ENCODE measurements around the gene SUGP1.

The SUGP1 gene

GRCh38 chr19:19334989-19335344, 14.7 kb upstream of the SUGP1 start:
- no peak for TF ChIP-seq CTCF (conservative IDR thresholded peaks at IDR 0.05; ENCODE audit: low read depth, low read length)
- H3K4me3 ChIP-seq (ENCODE audit: low read depth, low read length), result no peak overlapping the region
- no peak for DNase-seq (ENCODE audit: low read depth)

- DNase-seq (ENCODE audit: low read depth), result no peak
- no peak for TF ChIP-seq CTCF (conservative IDR thresholded peaks at IDR 0.05; ENCODE audit: low read depth, low read length)
- H3K4me3 ChIP-seq (ENCODE audit: low read depth, low read length), result no peak overlapping the region
Observed at GRCh38 chr19:19334063-19334988, 14.0 kb upstream of the SUGP1 start.

GRCh38 chr19:19329126-19329525, 8.8 kb upstream of the SUGP1 start:
- no peak for TF ChIP-seq CTCF (conservative IDR thresholded peaks at IDR 0.05; ENCODE audit: low read depth, low read length)
- DNase-seq (ENCODE audit: low read depth), result no peak
- no peak overlapping the region for H3K4me3 ChIP-seq (ENCODE audit: low read depth, low read length)

- H3K4me3 ChIP-seq (ENCODE audit: low read depth, low read length), result no peak overlapping the region
- no peak for DNase-seq (ENCODE audit: low read depth)
- no peak for TF ChIP-seq CTCF (conservative IDR thresholded peaks at IDR 0.05; ENCODE audit: low read depth, low read length)
Observed at GRCh38 chr19:19327672-19328071, 7.4 kb upstream of the SUGP1 start.

- H3K4me3 ChIP-seq (ENCODE audit: low read depth, low read length), result no peak overlapping the region
- no peak for TF ChIP-seq CTCF (conservative IDR thresholded peaks at IDR 0.05; ENCODE audit: low read depth, low read length)
- DNase-seq (ENCODE audit: low read depth), result no peak
Observed at GRCh38 chr19:19324059-19324770, 3.9 kb upstream of the SUGP1 start.

GRCh38 chr19:19321141-19321577, 850 bp upstream of the SUGP1 start:
- TF ChIP-seq CTCF (conservative IDR thresholded peaks at IDR 0.05; ENCODE audit: low read depth, low read length), result no peak
- DNase-seq (ENCODE audit: low read depth), result peak; percentile 27
- peak overlapping the region; percentile 97 for H3K4me3 ChIP-seq (ENCODE audit: low read depth, low read length)

Measured in choroid plexus epithelial cell (primary cell).